ENCODE measurements around the gene RNF212B. TPM values are rescaled to one million over a fixed set of nuclear protein-coding genes. Genes with fewer than 3 reads are reported as not detected.
"Not testable (repeated sequence)": the region's sequence is repeated elsewhere in the genome, so short reads cannot be mapped to it uniquely, and the experiment has no call there.

The RNF212B gene
- total RNA-seq, 1 experiment from 2014 or later: not detected

- CTCF ChIA-PET: no interaction called here
Measured at GRCh38 chr14:23195552-23196101, 42.1 kb upstream of the RNF212B start.

GRCh38 chr14:23196487-23196886, 41.2 kb upstream of the RNF212B start:
- POLR2A ChIA-PET: not testable (repeated sequence)

More at GRCh38 chr14:23195552-23196101, 42.1 kb upstream of the RNF212B start:
- POLR2A ChIA-PET: no interaction called here
- no peak overlapping the region for H3K27ac ChIP-seq (ENCODE audit: low read length)
- H3K4me3 ChIP-seq (ENCODE audit: low read depth in 2 of 2, low read length in 2 of 2): no peak overlapping the region
- no peaks in the 10 kb centered on the region for H3K9me3 ChIP-seq (ENCODE audit: control insufficient read depth, insufficient read depth, low read depth, low read length)
- TF ChIP-seq CTCF (IDR thresholded peaks at IDR 0.05) (no peak), TCF7L2 (IDR thresholded peaks at IDR 0.05; ENCODE audit: low read depth, low read length) (no peak), REST (IDR thresholded peaks at IDR 0.05; ENCODE audit: insufficient read depth in 1 of 2, low read depth in 2 of 2, low read length in 1 of 2) (no peak), POLR2AphosphoS5 (IDR thresholded peaks at IDR 0.05; ENCODE audit: low read depth, low read length) (no peak), SIN3A (IDR thresholded peaks at IDR 0.05; ENCODE audit: borderline replicate concordance, insufficient read depth, low read depth, low read length) (no peak)
- H3K36me3 ChIP-seq (ENCODE audit: control insufficient read depth, insufficient read depth, low read length): no peaks in the 10 kb centered on the region
- no TSS peak for BruUV-seq (replicated peaks)
- ATAC-seq (no peak), DNase-seq (ENCODE audit: low read depth, low spot score) (no peak)
- intact Hi-C loops (cut with micrococcal nuclease; ENCODE audit: unreplicated experiment) (no loop called here), in situ Hi-C loops (cut with HindIII; ENCODE audit: low pct_unique_long_range_greater_than_20kb, low sequenced_read_pairs) (no loop called here)
- no peaks in the 10 kb centered on the region for H3K4me1 ChIP-seq (ENCODE audit: control insufficient read depth, insufficient read depth, low read length)
- H3K27me3 ChIP-seq (ENCODE audit: control insufficient read depth, insufficient read depth, low read length): no peaks in the 10 kb centered on the region

GRCh38 chr14:23199141-23199540, 38.6 kb upstream of the RNF212B start:
- H3K9me3 ChIP-seq (ENCODE audit: control insufficient read depth, insufficient read depth, low read depth, low read length); H3K27me3 ChIP-seq (ENCODE audit: control insufficient read depth, insufficient read depth, low read length); POLR2A ChIA-PET; ATAC-seq; H3K4me3 ChIP-seq (ENCODE audit: low read depth in 2 of 2, low read length in 2 of 2); BruUV-seq (replicated peaks); intact Hi-C loops (cut with micrococcal nuclease; ENCODE audit: unreplicated experiment); H3K4me1 ChIP-seq (ENCODE audit: control insufficient read depth, insufficient read depth, low read length); DNase-seq (ENCODE audit: low read depth, low spot score); H3K36me3 ChIP-seq (ENCODE audit: control insufficient read depth, insufficient read depth, low read length); CTCF ChIA-PET; in situ Hi-C loops (cut with HindIII; ENCODE audit: low pct_unique_long_range_greater_than_20kb, low sequenced_read_pairs); H3K27ac ChIP-seq (ENCODE audit: low read length): not testable (repeated sequence)

More at GRCh38 chr14:23196487-23196886, 41.2 kb upstream of the RNF212B start:
- H3K27ac ChIP-seq (ENCODE audit: low read length); in situ Hi-C loops (cut with HindIII; ENCODE audit: low pct_unique_long_range_greater_than_20kb, low sequenced_read_pairs); BruUV-seq (replicated peaks); H3K4me1 ChIP-seq (ENCODE audit: control insufficient read depth, insufficient read depth, low read length); ATAC-seq; DNase-seq (ENCODE audit: low read depth, low spot score); H3K4me3 ChIP-seq (ENCODE audit: low read depth in 2 of 2, low read length in 2 of 2); H3K27me3 ChIP-seq (ENCODE audit: control insufficient read depth, insufficient read depth, low read length); CTCF ChIA-PET; H3K36me3 ChIP-seq (ENCODE audit: control insufficient read depth, insufficient read depth, low read length); H3K9me3 ChIP-seq (ENCODE audit: control insufficient read depth, insufficient read depth, low read depth, low read length); intact Hi-C loops (cut with micrococcal nuclease; ENCODE audit: unreplicated experiment): not testable (repeated sequence)

Data from Panc1 (cell line).